Amygdala (tissue), 56 donors: Measurements from ENCODE around the gene SLC37A4.
"Not testable (repeated sequence)": the region's sequence is repeated elsewhere in the genome, so short reads cannot be mapped to it uniquely, and the experiment has no call there.

Source experiments
- DNase-seq, 56 donors: peaks; one replicate each; lab custom pipeline; 2025; lab: John Stamatoyannopoulos, UW

SLC37A4 gene

GRCh38 chr11:119019996-119020395 lies 10.7 kb downstream of the SLC37A4 start:
- no peak for DNase-seq

DNA sequence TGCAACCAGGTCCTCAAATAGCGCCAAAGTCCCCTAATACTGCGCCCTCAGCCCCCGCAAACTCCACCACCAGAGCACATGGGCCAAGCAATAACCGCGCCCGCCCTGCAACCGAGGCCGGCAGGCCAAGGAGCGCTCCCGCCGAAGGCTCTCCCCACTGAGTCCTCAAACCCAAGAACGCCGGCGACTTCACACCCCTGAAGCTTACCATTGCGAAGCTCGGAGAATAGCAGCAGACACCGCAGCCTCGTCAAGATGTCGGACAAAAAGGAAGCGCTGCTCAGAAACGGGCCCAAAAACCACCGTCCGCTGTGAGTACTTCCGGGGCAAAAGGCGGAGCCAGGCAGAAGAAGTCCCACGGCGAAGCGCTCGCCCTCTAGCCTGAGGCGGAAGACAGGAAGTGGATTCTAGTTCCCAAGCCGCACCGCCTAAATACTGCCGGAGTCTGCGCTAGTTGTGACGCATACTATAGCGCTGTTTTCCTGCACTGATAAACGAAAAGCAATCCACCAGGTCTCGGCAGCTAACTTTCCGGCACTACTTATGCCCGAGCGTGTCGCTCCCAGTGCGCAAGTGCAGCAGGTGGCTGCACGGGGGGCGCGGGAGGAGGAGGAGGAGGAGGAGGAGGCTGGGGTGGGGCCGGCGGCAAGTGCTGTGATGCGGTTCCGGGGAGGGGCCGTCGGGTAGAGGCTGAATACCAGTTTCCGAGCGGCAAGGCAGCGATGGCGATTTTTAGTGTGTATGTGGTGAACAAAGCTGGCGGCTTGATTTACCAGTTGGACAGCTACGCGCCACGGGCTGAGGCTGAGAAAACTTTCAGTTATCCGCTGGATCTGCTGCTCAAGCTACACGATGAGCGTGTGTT lies 12.4 kb downstream of the SLC37A4 start, which contains the start of the genes RPS25 and TRAPPC4:
Gene RPS25, minus strand, starts transcription at position 270 of the 865 bp plus-strand sequence. Its CDS starts 59 bp downstream, at position 211.
Gene TRAPPC4, plus strand, starts transcription at position 693 of the 865 bp plus-strand sequence. Its CDS starts 30 bp downstream, at position 723.
- DNase-seq = peak; percentile 88 to 100 (median 97)

DNA sequence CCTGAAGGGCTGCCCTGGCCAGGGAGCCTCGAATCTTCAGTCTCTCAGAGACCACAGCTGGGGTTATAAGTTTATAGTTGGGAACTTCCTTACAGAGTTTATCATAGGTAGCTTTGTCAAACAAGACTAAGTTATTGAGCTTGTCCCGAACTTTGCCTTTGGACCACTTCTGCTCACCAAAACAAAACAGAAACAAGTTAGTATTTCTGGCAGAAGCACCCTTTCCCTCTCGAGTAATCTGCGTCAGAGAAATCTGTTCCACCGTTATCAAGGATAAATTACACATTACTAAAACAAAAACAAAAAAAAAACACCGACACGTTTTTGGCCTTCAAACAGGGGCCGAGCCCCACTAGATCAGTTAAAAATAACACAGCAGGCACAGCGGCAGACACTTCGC lies 13.3 kb downstream of the SLC37A4 start:
- DNase-seq = not testable (repeated sequence)

DNA sequence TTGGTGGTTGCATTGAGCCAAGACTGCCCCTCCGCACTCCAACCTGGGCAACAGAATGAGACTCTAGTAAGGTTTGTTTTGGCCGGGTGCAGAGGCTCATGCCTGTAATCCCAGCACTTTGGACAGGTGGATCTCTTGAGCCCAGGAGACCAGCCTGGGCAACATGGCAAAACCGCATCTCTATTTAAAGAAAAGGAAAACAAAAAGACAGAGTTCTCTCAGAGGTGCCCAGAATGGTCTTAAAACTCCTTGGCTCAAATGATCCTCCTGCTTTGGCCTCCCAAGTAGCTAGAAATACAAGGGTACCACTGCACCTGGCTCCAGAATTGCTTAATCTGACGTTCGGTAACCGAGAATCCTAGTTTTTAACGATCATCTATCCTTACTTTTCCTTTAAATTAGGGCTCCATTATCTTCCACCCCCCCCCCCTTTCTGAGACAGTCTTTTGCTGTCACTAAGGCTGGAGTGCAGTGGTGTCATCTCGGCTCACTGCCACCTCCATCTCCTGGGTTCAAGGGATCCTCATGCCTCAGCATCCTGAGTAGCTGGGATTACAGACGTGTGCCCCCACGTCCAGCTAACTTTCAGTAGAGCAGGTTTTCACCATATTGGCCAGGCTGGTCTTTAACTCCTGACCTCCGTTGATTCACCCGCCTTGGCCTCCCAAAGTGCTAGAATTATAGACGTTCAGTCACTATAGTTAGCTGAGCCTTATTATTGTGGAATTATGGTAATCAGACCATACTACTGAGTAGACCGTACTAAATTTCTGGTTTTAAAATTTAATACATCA lies 14.3 kb downstream of the SLC37A4 start:
- no peak for DNase-seq

GRCh38 chr11:119015054-119015611 lies 15.5 kb downstream of the SLC37A4 start:
- no peak for DNase-seq

DNA sequence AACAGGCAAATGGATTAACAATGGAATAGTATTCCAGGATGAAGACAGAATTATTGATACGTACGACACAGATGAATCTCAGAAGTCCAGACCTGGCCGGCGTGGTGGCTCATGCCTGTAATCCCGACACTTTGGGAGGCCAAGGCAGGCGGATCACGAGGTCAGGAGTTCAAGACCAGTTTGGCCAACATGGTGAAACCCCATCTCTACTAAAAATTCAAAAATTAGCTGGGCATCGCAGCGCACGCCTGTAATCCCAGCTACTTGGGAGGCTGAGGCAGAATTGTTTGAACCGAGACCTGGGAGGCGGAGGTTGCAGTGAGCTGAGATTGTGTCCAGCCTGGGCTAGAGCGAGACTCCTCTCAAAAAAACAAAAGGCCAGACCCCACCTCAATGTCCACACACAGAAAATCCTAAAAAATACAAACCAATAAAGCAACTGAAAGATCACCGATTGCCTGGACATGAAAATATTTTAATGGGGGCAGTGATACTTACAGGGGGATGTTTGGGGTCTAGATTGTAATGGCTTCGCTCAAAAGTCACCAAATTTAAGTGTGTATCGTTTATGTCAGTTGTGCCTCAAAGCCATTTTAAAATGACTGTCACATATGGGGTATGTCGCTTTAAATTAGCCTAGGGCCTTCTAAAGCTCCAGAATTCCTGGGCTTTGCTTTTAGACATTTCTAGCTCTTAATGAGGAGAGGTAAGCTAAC lies 16.3 kb downstream of the SLC37A4 start:
- no peak for DNase-seq

GRCh38 chr11:119012629-119013170 lies 18.0 kb downstream of the SLC37A4 start:
- DNase-seq = no peak

- no peak for DNase-seq
Observed at GRCh38 chr11:119011476-119012053, 19.1 kb downstream of the SLC37A4 start.

GRCh38 chr11:119006656-119007055 lies 24.0 kb downstream of the SLC37A4 start:
- DNase-seq = no peak

DNA sequence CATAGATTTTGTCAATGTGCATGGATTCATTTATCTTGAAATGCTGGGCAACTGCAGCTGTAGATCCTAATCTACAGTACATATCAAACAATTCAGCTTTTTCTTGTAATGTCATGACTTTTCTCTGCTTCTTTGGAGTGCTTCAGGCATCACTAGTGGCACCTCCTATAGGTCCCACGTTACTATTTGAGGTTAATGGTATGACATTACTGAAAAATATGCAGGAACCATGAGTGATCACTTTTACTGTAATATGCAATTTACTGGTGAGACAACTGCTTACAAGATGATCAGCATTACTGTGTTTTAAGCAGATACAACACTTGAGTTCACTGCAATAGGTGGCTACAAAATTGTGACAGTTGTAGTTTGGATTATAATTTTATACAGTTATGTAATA lies 29.8 kb downstream of the SLC37A4 start:
- no peak for DNase-seq

DNA sequence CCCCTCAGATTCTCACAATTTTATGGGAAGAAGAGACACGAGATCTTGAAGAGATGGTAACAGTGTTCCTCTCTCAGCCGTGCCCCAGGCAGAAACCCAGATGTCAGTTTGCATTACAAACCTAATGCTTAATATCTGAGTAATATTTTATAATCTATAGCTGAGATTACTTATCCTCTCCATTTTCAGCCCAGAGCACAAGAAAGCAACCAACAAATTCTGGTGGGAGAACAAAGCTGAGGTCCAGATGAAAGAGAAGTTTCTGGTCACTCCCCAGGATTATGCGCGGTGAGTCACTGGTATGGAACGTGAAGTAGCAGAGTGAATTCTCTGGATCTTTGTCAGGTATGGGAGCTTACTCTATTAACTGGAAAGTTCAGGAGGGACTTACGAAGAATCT lies 31.9 kb downstream of the SLC37A4 start:
- DNase-seq = no peak

- DNase-seq = peak in 3 of 56 donors; percentile 34 to 50 (median 42)
Observed at GRCh38 chr11:118998388-118998717, 32.3 kb downstream of the SLC37A4 start.

DNA sequence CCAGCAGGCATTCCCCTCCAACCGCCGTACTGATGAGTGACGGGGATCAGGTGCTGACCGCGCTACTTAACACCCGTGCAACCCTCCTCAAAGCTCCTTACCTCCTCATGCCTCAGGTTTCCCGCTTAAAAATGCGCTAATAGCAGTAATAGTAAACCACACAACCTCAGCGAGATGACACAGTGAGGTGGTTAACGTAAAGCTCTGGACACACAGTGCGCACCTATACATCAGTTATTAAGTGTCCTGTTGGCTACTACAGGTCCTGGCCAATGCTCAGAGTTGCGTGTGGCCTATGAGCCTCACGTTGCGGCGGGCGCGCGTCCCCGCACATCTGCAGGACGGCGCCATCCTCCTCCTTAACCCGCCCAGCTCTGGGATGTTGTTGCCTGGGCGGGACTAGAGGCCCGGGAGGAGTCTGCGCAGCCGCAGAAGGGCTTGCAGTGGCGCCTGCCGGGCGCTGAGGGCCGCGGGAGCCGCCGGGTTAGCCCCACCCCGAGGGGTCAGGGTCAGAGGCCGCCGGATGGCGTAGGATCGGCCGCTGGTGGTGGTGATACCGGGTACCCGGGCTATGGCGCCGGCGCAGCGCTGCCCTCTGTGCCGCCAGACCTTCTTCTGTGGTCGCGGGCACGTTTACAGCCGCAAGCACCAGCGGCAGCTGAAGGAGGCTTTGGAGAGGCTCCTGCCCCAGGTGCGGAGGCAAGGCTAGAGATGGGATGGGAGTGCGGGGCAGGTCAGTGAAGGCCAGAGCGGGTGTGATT lies 32.9 kb downstream of the SLC37A4 start, which contains the start of gene CENATAC:
Gene CENATAC, plus strand, starts transcription at position 512 of the 761 bp plus-strand sequence. Its CDS starts 60 bp downstream, at position 572.
- peak; percentile 66 to 98 (median 92) for DNase-seq

- DNase-seq = peak in 5 of 56 donors; percentile 26 to 54 (median 38)
Observed at GRCh38 chr11:118996926-118997626, 33.6 kb downstream of the SLC37A4 start.

GRCh38 chr11:118991486-118992038 lies 39.1 kb downstream of the SLC37A4 start:
- DNase-seq = not testable (repeated sequence)

DNA sequence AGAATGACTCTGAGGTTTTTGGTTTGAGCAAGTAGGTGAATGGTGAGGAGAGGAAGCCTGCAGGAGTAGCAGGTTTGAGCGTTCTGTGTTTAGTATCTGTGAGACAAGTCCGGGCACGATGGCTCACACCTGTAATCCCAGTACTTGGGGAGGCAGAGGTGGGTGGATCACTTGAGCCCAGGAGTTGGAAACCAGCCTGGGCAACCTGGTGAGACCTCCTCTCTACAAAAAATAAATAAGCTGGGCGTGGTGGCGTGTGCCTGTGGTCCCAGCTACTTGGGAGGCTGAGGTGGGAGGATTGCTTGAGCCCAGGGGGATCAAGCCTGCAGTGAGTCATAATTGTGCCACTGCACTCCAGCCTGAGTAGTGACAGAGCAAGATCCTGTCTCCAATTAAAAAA lies 42.4 kb downstream of the SLC37A4 start:
- DNase-seq = no peak

- DNase-seq = no peak
Observed at GRCh38 chr11:118984825-118985224, 45.9 kb downstream of the SLC37A4 start.

DNA sequence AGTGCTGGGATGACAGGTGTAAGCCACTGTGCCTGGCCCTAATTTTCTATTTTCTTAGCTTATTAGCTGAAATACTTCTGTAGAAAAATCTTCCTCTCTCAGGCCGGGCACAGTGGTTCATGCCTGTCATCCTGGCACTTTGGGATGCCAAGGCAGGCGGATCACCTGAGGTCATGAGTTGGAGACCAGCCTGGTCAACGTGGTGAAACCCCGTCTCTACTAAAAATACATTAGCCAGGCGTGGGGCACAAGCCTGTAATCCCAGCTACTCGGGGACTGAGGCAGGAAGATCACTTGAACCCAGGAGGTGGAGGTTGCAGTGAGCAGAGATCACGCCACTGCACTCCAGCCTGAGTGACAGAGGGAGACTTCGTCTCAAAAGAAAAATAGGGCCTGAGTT lies 46.3 kb downstream of the SLC37A4 start:
- not testable (repeated sequence) for DNase-seq
